IPS-15b (cell line): ENCODE results near the gene KMT2E.
A peak's percentile ranks its signal among the peaks of the same experiment; 100 is the strongest.
"Not testable (repeated sequence)": the region's sequence is repeated elsewhere in the genome, so short reads cannot be mapped to it uniquely, and the experiment has no call there.

Source experiments
- H3K27me3 ChIP-seq: one replicate; pipeline ENCODE4 v1.6.1; 2013; ENCODE audit warnings: low read length; ENCODE audit not compliant: control insufficient read depth, insufficient read depth
- H3K36me3 ChIP-seq: one replicate; pipeline ENCODE4 v1.6.1; 2013; ENCODE audit warnings: low read length; ENCODE audit not compliant: control insufficient read depth, insufficient read depth
- H3K4me1 ChIP-seq: one replicate; pipeline ENCODE4 v1.6.1; 2013; ENCODE audit warnings: mild to moderate bottlenecking, low read length; ENCODE audit not compliant: control insufficient read depth, insufficient read depth
- H3K4me3 ChIP-seq: one replicate; pipeline ENCODE4 v1.5.1; 2013; ENCODE audit warnings: low read depth, low read length
- H3K9ac ChIP-seq: one replicate; pipeline ENCODE4 v1.6.1; 2013; ENCODE audit warnings: low read depth, mild to moderate bottlenecking, low read length
- H3K9me3 ChIP-seq: one replicate; pipeline ENCODE4 v1.6.1; 2013; ENCODE audit warnings: mild to moderate bottlenecking, low read length; ENCODE audit not compliant: control insufficient read depth, insufficient read depth

KMT2E gene

GRCh38 chr7:104984585-104985258 is 29.3 kb upstream of the KMT2E start:
- H3K4me1 ChIP-seq = peaks cover 16% of the 10 kb centered on the region
- peak overlapping the region; percentile 76 for H3K4me3 ChIP-seq

GRCh38 chr7:104985259-104985617 is 28.8 kb upstream of the KMT2E start:
- Histone ChIP-seq H3K9ac (no peak overlapping the region), H3K4me1 (peaks cover 10% of the 10 kb centered on the region), H3K4me3 (no peak overlapping the region), H3K27me3 (no peaks in the 10 kb centered on the region), H3K36me3 (peaks cover 3% of the 10 kb centered on the region), H3K9me3 (no peaks in the 10 kb centered on the region)

More at GRCh38 chr7:104984585-104985258, 29.3 kb upstream of the KMT2E start:
- Histone ChIP-seq H3K27me3 (no peaks in the 10 kb centered on the region), H3K9me3 (no peaks in the 10 kb centered on the region), H3K9ac (peak overlapping the region; percentile 98), H3K36me3 (peaks cover 3% of the 10 kb centered on the region)

- Histone ChIP-seq H3K36me3 (peaks cover 3% of the 10 kb centered on the region), H3K9me3 (no peaks in the 10 kb centered on the region), H3K4me3 (no peak overlapping the region), H3K4me1 (peaks cover 8% of the 10 kb centered on the region), H3K27me3 (no peaks in the 10 kb centered on the region), H3K9ac (no peak overlapping the region)
Observed at GRCh38 chr7:104986628-104987259, 27.3 kb upstream of the KMT2E start.

- H3K9me3 ChIP-seq, H3K4me3 ChIP-seq, H3K4me1 ChIP-seq, H3K27me3 ChIP-seq, H3K9ac ChIP-seq, H3K36me3 ChIP-seq: not testable (repeated sequence)
Observed at GRCh38 chr7:104987403-104987802, 26.6 kb upstream of the KMT2E start.

GRCh38 chr7:104990983-104991382 is 23.0 kb upstream of the KMT2E start:
- no peak overlapping the region for H3K9ac ChIP-seq
- H3K36me3 ChIP-seq = peaks cover 3% of the 10 kb centered on the region
- H3K9me3 ChIP-seq = no peaks in the 10 kb centered on the region
- H3K27me3 ChIP-seq = no peaks in the 10 kb centered on the region
- H3K4me1 ChIP-seq = peaks cover 2% of the 10 kb centered on the region
- H3K4me3 ChIP-seq = no peak overlapping the region

GRCh38 chr7:104992306-104992705 is 21.7 kb upstream of the KMT2E start:
- no peaks in the 10 kb centered on the region for H3K27me3 ChIP-seq
- no peaks in the 10 kb centered on the region for H3K9me3 ChIP-seq
- H3K4me3 ChIP-seq = no peak overlapping the region
- H3K36me3 ChIP-seq = peaks cover 3% of the 10 kb centered on the region
- peaks cover 4% of the 10 kb centered on the region for H3K4me1 ChIP-seq
- no peak overlapping the region for H3K9ac ChIP-seq

- H3K9ac ChIP-seq = no peak overlapping the region
- H3K4me1 ChIP-seq = peaks cover 4% of the 10 kb centered on the region
- peaks cover 3% of the 10 kb centered on the region for H3K36me3 ChIP-seq
- no peaks in the 10 kb centered on the region for H3K9me3 ChIP-seq
- H3K4me3 ChIP-seq = no peak overlapping the region
- no peaks in the 10 kb centered on the region for H3K27me3 ChIP-seq
Observed at GRCh38 chr7:104993217-104993862, 20.7 kb upstream of the KMT2E start.

- H3K9ac ChIP-seq = no peak overlapping the region
Observed at GRCh38 chr7:104998040-104998752, 15.8 kb upstream of the KMT2E start.

GRCh38 chr7:105000200-105000599 is 13.8 kb upstream of the KMT2E start:
- no peaks in the 10 kb centered on the region for H3K36me3 ChIP-seq

More at GRCh38 chr7:104998040-104998752, 15.8 kb upstream of the KMT2E start:
- no peaks in the 10 kb centered on the region for H3K36me3 ChIP-seq
- H3K27me3 ChIP-seq = no peaks in the 10 kb centered on the region
- no peak overlapping the region for H3K4me3 ChIP-seq
- H3K9me3 ChIP-seq = no peaks in the 10 kb centered on the region
- H3K4me1 ChIP-seq = peaks cover 12% of the 10 kb centered on the region

GRCh38 chr7:105000927-105001336 is 13.1 kb upstream of the KMT2E start:
- no peaks in the 10 kb centered on the region for H3K9me3 ChIP-seq
- no peak overlapping the region for H3K9ac ChIP-seq
- H3K36me3 ChIP-seq = no peaks in the 10 kb centered on the region
- no peaks in the 10 kb centered on the region for H3K27me3 ChIP-seq
- H3K4me3 ChIP-seq = no peak overlapping the region
- peaks cover 11% of the 10 kb centered on the region for H3K4me1 ChIP-seq

More at GRCh38 chr7:105000200-105000599, 13.8 kb upstream of the KMT2E start:
- H3K9ac ChIP-seq = no peak overlapping the region
- peaks cover 12% of the 10 kb centered on the region for H3K4me1 ChIP-seq
- no peaks in the 10 kb centered on the region for H3K27me3 ChIP-seq
- H3K4me3 ChIP-seq = no peak overlapping the region
- no peaks in the 10 kb centered on the region for H3K9me3 ChIP-seq

- H3K36me3 ChIP-seq = no peaks in the 10 kb centered on the region
- peaks cover 7% of the 10 kb centered on the region for H3K4me1 ChIP-seq
- H3K4me3 ChIP-seq = no peak overlapping the region
- no peaks in the 10 kb centered on the region for H3K9me3 ChIP-seq
- H3K9ac ChIP-seq = no peak overlapping the region
- no peaks in the 10 kb centered on the region for H3K27me3 ChIP-seq
Observed at GRCh38 chr7:105001652-105002184, 12.3 kb upstream of the KMT2E start.
